Activated CD8-positive, alpha-beta memory T cell treated with anti-CD3 and anti-CD28 coated beads for 36 hours (primary cell): ENCODE results near the gene C15orf39. TPM values are rescaled to one million over a fixed set of nuclear protein-coding genes. Genes with fewer than 3 reads are reported as not detected.
"Not testable (repeated sequence)": the region's sequence is repeated elsewhere in the genome, so short reads cannot be mapped to it uniquely, and the experiment has no call there.

Experiments used
- CTCF ChIA-PET: fragments of 350-600 bp; sonication (Branson Sonifier 250); formaldehyde crosslinking; loops from one replicate; lab custom pipeline; 2021; ENCODE audit warnings: antibody characterized with exemption; lab: Charles Lee
- POLR2A ChIA-PET: fragments of 350-600 bp; sonication (Branson Sonifier 250); formaldehyde crosslinking; loops from one replicate; lab custom pipeline; 2021; ENCODE audit warnings: antibody characterized with exemption; lab: Charles Lee
- total RNA-seq, 2 experiments: library from RNA; stranded (reverse); gene quantifications; one replicate each; pipeline ENCODE4 v1.2.3, GENCODE V29; 2021

C15orf39 gene
- total RNA-seq, 2 experiments from 2014 or later = 32.8 to 35.1 TPM

DNA sequence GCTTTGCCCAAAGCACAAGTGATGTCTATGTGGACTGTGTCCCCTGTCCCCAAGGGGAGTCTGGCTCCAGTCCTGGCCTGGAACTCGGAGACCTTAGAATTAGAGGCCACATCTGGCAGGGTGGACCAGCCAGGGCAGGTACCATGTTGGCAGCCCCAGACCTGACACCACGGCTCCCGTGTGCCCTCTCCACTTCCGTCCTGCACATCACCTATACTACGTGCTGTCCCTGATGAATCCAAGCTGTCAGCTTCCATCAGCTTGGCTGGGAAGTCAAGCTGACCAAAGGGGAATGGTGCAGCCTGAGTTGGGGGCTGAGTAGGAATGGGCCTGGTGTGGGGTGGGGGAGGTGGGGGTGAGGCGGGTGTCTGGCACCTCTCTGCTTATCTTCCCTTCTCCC lies 15.3 kb downstream of the C15orf39 start:
- CTCF ChIA-PET = no interaction called here

GRCh38 chr15:75217574-75217973 lies 15.9 kb downstream of the C15orf39 start:
- CTCF ChIA-PET = not testable (repeated sequence)

More for the DNA sequence above, 15.3 kb downstream of the C15orf39 start:
- POLR2A ChIA-PET = no interaction called here

DNA sequence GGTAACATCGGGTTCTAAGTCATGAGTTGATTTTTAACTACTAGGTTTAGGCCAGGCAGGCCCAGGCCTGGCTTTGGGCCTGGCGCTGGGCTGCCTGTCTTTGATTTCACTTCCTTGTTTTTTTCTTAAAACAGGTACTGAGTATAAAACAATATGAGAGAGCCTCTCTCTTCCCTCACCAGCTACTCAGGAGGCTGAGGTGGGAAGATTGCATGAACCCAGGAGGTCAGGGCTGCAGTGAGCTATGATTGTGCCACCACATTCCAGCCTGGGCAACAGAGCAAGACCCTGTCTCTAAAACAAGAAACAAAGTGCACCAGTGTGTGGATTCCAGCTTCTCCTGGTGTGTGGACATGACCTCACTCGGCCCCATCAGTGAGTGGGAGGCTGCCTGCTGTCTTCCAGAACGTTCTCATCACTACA lies 17.8 kb downstream of the C15orf39 start:
- CTCF ChIA-PET, POLR2A ChIA-PET: not testable (repeated sequence)

More at GRCh38 chr15:75217574-75217973, 15.9 kb downstream of the C15orf39 start:
- POLR2A ChIA-PET = not testable (repeated sequence)

GRCh38 chr15:75223688-75224087 lies 22.0 kb downstream of the C15orf39 start:
- CTCF ChIA-PET = no interaction called here

DNA sequence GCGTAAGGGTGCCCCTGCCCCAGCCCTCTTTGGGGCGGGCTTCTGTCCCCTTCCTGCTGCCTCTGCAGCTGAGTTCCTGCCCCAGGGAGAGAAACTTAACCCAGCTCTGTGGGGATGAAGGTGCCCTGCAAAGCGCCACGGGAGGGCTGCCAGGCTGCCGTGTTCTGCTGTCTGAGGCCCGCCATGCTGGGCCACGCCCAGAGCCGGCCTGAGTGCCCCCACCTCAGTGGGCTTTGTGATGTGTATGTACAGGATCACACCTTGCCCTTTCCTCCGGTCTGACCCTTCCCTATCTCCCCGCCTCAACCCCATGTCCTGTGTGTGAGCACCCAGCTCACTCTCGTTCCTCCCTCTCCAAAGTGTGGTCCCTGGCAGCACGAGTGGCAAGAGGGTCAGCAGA lies 22.6 kb downstream of the C15orf39 start:
- ChIA-PET CTCF (no interaction called here), POLR2A (no interaction called here)

More at GRCh38 chr15:75223688-75224087, 22.0 kb downstream of the C15orf39 start:
- POLR2A ChIA-PET = no interaction called here

GRCh38 chr15:75225102-75225836 lies 23.6 kb downstream of the C15orf39 start:
- CTCF ChIA-PET, POLR2A ChIA-PET: not testable (repeated sequence)

DNA sequence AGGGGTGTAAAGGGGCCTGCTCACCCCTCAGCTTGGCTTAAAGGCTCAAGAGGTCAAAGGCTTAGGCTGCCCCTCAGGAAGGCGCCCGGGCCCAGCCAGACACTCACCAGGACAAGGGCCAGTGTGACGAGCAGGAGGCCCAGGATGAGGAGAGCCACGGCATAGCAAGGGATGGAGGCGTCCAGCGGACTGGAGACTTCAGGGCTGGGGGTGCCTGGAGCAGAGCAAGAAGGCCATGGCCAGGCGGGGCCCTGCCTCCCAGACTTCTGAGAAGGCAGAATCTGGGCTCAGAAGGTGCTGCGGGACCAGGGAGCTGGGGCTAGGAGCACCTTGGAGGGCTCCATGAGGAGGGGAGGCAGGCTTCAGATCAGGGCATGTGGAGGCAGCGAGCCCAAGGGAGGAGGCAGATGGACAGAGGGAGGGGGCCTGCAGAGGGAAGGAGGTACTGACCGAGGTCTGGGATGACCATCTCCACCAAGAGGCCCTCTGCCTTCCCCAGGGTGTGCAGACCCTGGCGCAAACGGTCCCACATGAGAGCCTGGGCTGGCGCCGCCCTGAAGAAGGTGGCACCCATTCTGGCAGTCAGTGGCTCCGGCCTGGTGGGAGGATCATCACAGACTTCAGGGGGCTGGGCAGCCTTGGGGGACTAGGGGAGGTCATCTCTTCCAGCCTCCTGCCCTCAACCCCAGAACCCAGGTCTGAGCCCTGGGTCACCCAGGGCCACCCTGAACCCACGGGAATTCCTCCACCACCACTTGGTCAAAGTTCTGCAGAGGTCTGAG lies 24.5 kb downstream of the C15orf39 start:
- ChIA-PET CTCF (no interaction called here), POLR2A (no interaction called here)

DNA sequence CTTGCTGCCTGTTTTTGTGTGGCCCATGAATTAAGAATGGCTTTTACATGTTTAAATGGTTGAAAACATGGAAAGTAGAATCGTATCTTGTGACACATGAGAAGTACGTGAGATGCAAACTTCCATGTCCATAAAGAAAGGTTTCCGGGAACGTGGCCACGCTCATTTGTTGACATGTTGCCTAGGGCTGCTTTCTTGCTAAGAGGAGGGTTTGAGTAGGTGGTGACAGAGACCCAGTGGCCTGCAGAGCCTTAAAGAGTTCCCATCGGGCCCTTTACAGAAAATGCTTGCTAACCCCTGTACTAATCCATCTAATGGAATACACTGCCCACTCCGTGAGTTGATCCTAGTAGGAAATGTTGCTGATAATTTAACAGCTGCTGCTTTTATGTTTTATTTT lies 25.4 kb downstream of the C15orf39 start:
- CTCF ChIA-PET, POLR2A ChIA-PET: not testable (repeated sequence)

- ChIA-PET CTCF (no interaction called here), POLR2A (no interaction called here)
These were observed 26.1 kb downstream of the C15orf39 start for GRCh38 chr15:75227663-75228280.

DNA sequence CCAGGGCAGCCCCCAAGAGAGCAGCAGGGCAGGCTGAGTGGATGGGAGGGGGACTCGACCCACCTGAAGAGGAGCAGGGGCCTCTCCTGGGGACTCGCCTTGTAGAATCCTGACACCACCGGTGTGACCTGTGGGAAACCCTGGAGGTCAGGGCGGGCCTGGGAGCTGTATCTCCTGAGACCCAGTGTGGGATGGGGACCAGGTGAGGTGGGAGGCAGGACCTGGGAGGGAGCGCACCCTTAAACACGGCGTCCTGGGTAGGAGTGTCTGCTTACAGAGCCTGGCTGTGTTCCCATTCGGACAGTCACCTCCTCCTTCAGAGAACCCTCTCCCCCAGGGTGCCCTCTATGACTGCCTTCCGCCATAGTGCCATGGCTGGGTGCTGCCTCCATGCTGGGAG lies 27.1 kb downstream of the C15orf39 start:
- ChIA-PET POLR2A (no interaction called here), CTCF (no interaction called here)

- ChIA-PET CTCF (no interaction called here), POLR2A (no interaction called here)
These were observed 27.7 kb downstream of the C15orf39 start for GRCh38 chr15:75229191-75230015.

- CTCF ChIA-PET = no interaction called here
- POLR2A ChIA-PET = no interaction called here
These were observed 28.3 kb downstream of the C15orf39 start for GRCh38 chr15:75230016-75230343.

GRCh38 chr15:75230551-75231371 lies 29.1 kb downstream of the C15orf39 start:
- ChIA-PET POLR2A (no interaction called here), CTCF (no interaction called here)

GRCh38 chr15:75231836-75232235 lies 30.2 kb downstream of the C15orf39 start:
- CTCF ChIA-PET = no interaction called here

DNA sequence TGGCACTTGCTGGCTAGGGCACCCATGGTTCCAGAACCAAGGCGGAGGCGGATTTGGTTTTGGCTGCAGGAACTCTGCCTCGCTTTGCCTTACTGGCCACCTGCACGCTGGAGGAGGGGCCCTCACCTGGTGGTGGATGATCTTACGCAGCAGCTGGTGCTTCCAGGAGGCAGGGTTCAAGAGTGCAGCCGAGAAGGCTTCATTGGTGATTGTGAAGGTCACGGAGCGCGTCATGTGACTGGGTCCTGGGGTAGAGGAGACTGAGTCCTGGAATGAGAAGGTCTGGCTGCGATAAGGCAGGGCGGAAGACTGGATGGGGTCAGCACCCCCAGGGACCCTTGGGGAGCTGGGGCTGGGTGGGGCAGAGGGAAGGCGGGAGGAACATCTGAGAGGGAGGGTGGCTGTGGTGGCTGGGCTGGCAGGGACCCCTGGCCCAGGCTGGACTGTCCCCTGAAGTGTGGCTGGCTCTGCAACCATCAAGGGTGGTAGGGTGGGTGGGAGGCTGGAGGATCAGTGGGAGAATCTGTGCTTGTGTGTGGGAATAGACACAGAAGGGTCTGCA lies 30.7 kb downstream of the C15orf39 start:
- CTCF ChIA-PET = no interaction called here
- POLR2A ChIA-PET = no interaction called here

More at GRCh38 chr15:75231836-75232235, 30.2 kb downstream of the C15orf39 start:
- POLR2A ChIA-PET = no interaction called here

GRCh38 chr15:75232826-75233503 lies 31.3 kb downstream of the C15orf39 start:
- POLR2A ChIA-PET = no interaction called here

DNA sequence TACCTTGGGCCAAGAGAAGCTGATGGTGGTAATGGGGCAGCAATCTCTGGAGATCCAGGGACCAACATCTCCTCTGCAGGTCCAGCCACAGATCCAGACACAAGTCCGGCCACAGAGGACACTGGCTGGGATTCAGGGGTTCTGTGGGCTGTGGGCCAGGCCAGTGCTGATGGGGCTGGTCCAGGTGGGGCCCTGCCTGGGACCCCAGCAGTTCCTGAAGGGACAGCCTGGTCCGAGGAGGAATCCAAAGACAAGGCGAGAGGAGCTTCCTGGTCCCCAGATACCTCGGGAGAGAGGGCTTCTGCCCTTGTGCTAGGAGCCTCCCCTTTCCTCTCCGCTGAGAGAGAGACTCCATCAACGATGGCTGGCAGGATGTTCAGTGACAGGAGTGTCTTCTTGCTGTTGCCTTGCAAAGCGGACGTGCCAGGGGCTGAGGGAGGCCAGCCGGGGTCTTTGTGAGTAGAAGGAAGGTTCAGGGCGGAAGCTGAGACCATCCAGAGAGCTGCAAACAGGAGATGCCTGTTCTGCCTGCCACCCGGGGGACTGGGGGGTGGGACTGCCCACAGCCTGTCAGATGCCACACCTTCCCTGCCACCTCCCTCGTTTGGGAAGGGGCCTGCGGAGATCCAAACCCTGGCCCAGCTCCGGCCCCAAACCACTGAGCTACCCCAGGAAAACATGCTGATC lies 32.0 kb downstream of the C15orf39 start:
- CTCF ChIA-PET = no interaction called here
- POLR2A ChIA-PET = no interaction called here

More at GRCh38 chr15:75232826-75233503, 31.3 kb downstream of the C15orf39 start:
- CTCF ChIA-PET = no interaction called here
